Hematopoietic multipotent progenitor cell treated with erythropoietin and hydrocortisone succinate and interleukin-3 and kit ligand, for 15 days (in vitro differentiated cells): ENCODE measurements around the gene THRA.

Source experiments
- DNase-seq: peaks from one replicate; pipeline ENCODE4 v3.0.0-alpha.2; 2015; ENCODE audit warnings: low spot score

The THRA gene

DNA sequence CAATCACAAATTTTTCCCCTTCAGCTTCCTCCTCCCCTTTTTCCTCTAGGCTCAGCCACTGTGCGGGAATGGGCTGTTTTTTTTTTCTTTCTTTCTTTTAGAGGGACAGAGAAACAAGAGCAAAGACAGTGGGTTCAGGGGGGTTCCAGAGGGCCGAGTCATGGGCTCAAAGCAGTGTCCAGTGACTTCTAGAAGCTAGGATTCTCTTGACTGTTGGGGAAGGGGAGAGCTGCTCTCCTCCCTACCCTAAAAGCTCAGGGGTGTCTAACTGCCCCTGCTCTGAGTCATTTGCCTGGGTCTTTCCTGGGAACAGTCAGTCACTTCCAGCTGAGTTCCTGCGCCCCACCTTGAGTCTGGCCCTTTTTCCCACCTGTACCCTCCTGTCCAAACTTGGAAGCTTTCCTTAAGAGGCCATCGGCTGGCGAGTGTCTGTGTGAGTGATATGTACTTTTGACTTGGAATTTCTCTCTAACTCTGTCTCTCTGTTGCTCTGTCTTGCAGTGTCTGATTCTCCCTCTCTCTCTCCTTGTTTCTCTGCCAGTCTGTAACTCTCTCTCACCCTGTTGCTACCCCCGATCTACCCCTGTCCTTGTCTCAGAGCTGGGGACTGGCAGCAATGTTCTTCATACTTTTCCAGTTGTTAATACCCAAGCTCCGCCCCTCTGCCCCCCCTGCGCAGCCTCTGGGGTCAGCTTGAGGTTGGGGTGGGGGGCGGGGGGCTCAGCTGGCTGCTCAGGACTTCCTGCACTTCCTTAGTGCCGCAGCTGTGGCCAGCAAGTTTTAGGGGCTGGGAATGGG is 2.4 kb downstream of the THRA start:
- no peak for DNase-seq

DNA sequence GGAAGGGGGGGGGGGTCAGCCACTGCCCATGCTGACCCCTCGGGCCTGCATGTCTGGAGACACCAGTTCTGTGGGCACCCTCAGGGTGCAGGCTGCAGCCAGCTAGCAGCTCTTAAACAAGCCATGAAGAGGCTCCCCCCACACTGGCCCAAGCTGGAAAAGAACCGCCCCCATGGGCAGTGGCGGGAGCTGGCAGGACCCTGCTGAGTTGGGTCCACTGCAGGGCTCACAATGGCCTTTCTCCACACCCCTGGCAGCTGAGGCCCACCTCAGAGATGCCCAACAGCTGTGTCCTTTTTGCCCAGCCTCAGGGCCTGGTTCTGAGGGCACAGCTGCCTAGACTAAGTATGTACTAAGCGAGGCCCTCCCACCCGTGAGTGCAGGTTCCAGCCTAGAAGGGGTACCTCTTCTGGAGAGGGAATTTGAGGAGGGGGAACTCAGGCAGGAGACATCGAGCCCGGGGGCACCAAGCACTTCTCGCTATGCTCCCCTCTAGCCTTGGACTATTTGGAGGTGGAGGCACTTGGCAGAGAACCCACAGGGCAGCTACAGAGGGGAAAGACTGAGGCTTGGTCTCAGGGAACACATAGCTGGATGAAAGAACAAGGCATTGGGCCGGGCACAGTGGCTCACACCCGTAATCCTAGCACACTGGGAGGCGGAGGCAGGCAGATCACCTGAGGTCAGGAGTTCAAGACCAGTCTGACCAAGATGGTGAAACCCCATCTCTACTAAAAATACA is 3.2 kb downstream of the THRA start:
- no peak for DNase-seq

DNA sequence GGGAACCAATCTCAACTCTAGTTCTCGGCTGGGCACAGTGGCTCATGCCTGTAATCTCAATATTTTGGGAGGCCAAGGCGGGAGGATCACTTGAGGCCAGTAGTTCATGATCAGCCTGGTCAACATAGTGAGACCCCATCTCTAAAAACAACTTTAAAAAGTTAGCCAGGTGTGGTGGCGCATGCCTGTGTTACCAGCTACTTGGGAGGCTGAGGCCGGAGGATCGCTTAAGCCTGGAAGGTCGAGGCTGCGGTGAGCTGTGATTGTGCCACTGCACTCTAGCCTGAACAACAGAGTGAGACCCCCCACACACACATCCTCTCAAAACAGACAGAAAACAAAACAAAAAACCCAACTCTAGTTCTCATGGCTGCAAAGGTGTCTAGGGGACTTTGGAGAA is 4.9 kb downstream of the THRA start:
- no peak for DNase-seq

GRCh38 chr17:40068129-40068581 is 5.4 kb downstream of the THRA start:
- DNase-seq = no peak

DNA sequence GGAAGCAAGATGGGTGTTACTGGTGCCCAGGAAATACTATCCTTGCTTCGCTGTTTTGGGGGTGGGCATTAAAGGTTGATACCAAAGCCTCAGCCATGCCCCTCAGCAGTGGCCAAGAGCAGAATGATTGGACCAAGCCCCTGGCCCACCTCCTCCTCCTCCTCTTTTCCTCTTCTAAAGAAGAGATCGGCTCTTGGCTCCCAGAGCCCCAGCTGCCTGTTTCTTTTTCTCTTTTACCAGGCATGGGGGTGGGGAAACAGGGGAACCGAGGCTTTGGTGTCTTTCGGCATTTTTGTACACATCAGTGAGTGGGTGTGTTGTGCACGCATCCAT is 5.8 kb downstream of the THRA start:
- no peak for DNase-seq

DNA sequence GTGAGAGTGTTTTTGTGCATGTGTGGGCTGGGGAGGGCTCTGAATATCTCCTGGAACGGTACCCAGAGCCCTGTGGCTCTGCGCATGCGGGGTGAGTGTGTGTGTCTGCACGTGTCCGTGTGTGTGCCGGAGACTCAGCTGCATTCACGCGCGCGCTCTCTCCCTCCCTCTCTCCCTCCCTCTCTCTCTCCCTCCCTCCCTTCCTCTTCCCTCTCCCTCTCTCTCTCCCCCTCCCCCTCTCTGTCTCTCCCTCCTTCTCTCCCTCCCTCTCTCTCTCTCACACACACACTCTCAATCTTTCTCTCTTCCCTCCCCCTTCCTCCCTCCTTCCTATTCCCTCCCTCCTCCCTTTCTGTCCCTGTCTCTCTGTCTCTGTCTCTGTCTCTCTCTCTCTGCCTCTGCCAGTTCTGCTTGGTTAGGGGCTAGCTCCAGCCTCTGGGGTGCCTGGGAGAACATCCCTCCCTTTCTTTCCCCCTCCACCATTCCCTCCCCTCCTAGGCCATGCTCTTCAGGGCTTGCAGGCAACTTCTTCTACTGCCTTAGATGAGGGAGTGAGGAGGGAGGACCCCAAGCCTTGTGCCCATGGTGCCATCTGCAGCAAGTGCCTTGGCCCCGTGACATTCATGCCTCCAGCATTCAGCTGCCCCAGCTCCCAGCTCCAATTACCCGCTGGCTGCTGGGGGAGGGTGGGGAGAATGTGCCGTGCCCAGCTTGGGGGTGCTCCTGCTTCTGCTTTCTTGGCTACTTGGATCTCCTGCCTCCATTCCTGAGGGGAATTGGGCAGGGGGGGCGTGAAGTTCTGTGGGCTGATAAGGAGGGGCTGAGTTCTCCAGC is 6.4 kb downstream of the THRA start:
- peak; percentile 66 for DNase-seq

GRCh38 chr17:40069751-40070708 is 7.3 kb downstream of the THRA start:
- peak; percentile 61 for DNase-seq

DNA sequence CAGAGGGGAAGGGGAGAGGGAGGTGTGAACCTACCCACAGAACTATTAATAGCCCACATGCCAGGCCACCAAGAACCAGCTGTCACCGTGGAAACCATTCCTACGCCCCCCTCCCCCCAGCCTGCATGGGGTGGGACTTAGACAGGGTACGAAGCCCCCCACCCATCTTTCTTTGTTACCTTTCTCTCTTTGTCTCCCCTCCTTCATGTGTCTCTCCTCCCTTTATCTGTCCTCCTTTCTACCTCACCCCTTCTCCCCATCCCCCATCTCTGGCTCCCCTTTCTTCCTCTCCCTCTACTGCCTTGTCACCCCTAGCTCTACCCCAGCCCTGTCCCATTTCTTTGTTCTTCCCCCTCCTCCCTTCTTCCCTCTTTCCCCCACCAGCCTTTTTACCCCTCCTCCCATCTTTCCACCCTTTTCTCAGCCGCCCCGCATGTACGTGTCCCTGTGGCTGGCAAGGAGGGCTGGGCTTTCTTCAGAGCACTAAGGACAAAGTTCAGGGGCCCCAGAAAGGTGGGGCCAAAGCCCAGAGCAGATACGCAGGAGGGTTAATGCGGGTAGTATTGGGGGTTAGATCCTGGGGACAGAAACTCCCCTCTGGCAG is 8.0 kb downstream of the THRA start:
- peak; percentile 40 for DNase-seq

GRCh38 chr17:40071313-40072039 is 8.7 kb downstream of the THRA start:
- DNase-seq = peak; percentile 59

GRCh38 chr17:40072040-40072734 is 9.4 kb downstream of the THRA start:
- DNase-seq = peak; percentile 72

DNA sequence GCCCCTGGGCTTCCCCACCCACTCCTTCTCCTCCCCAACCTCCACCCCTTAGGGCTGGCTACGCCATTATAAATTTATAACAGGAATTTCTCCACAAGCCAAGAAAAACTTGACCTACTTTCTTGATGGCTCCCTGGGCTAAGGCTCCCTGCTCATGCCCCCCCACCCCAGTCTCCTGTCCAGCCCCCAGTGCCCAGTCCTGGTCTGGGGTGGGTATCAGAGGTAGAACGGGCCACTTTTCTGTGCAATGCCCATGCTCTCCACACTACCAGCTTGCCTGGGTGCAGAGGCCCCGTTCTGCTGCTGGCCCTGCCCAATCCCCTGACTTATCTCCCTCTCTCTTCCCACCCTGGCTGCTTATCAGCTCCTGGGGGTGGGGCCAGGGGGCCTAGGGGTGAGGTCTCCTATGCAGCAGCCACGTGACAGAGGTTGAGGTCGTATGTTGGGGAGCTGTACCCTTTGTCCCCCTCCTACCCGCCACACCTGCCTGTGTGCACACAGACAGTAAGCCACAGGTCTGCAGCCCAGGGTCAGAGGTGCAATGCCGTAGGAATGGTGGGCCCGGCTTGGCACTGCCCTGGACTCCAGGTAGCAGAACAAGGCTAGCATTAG is 10.1 kb downstream of the THRA start:
- DNase-seq = peak; percentile 59

GRCh38 chr17:40073454-40074174 is 10.8 kb downstream of the THRA start:
- DNase-seq = no peak

DNA sequence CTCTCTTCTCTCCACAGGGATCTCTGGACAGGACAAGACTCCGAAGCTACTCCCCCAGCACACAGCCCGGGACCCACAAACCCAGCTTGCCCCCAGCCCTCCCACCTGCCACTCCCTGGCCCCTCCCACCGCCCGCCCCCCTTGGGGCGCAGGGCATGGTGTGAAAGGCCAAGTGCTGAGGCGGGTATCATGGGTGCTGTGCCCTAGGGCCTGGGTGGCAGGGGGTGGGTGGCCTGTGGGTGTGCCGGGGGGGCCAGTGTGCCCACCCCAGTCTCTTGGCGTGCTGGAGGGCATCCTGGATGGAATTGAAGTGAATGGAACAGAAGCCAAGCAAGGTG is 11.4 kb downstream of the THRA start:
- DNase-seq = no peak

GRCh38 chr17:40074871-40075200 is 12.1 kb downstream of the THRA start:
- peak; percentile 55 for DNase-seq

GRCh38 chr17:40075201-40075941 is 12.6 kb downstream of the THRA start:
- DNase-seq = peak; percentile 81

DNA sequence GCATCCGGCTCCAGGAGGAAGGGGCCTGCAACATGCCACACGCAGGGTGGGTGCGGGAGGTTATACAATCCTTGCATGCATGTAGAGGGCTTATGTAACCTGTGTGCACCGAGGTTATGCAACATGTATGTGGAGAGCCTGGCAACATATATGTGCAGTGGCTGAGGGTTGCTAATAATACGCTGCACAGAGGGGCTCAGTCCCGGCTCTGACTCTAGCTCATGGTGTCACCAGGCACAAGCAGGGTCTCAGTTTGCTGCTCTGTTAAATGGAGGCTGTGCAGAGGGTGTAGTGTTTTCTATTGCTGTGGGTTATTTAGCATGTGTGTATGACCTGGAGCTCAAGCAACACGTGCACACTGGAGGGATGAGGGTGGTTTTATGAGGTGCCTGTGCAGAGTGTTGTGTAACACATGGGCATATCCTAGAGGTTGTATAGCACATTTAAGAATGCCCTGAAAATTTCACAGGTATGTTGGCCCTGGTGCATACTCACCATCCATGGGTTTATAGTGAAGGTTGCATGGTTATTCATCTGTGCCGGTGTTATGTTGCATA is 13.3 kb downstream of the THRA start:
- DNase-seq = no peak

GRCh38 chr17:40076591-40076990 is 13.8 kb downstream of the THRA start:
- no peak for DNase-seq

- no peak for DNase-seq
Observed at GRCh38 chr17:40079545-40079944, 16.8 kb downstream of the THRA start.
